Thyroid gland (tissue), 4 donors: ENCODE results near the gene NEU3. TPM values are rescaled to one million over a fixed set of nuclear protein-coding genes. Genes with fewer than 3 reads are reported as not detected.

Source experiments
- DNase-seq, 2 donors: peaks; one replicate each; pipeline ENCODE4 v3.0.0-alpha.2; 2019
- H3K27ac ChIP-seq, 3 donors: fragments of 200-600 bp; sonication (generic); 1 replicate in 2 of 3; 2 replicates in 1 of 3; pipeline ENCODE4 v1.5.1; 2016 to 2019; ENCODE audit warnings: mild to moderate bottlenecking in 1 of 3, moderate library complexity in 1 of 3
- H3K27me3 ChIP-seq: fragments of 200-600 bp; sonication (generic); one replicate; pipeline ENCODE4 v1.5.1; 2019
- H3K36me3 ChIP-seq, 2 donors: fragments of 200-600 bp; sonication (generic); one replicate each; pipeline ENCODE4 v1.5.1; 2016 to 2019
- H3K4me1 ChIP-seq, 2 donors: fragments of 200-600 bp; sonication (generic); one replicate each; pipeline ENCODE4 v1.5.1; 2017 to 2019
- H3K4me3 ChIP-seq, 3 donors: fragments of 200-600 bp; sonication (generic); replicated peaks in 1 of 3; 1 replicate in 2 of 3; 2 replicates in 1 of 3; pipeline ENCODE4 v1.5.1; 2016; ENCODE audit warnings: mild to moderate bottlenecking in 1 of 3
- H3K9me3 ChIP-seq: fragments of 200-600 bp; sonication (generic); one replicate; pipeline ENCODE4 v1.5.1; 2017
- POLR2A ChIP-seq, 2 donors: fragments of 450-650 bp; IDR thresholded peaks; one replicate each; pipeline ENCODE4 v1.6.1; 2017; ENCODE audit warnings: antibody characterized with exemption in 2 of 2, mild to moderate bottlenecking in 2 of 2, moderate library complexity in 1 of 2
- WGBS, 2 donors: methylation state at CpG; one replicate each; pipeline ENCODE4 v1.1.5; 2017; 5-methylcytosine and 5-hydroxymethylcytosine counted together
- intact Hi-C: fragments of 100-400 bp; cut with DNase I; formaldehyde crosslinking; loops from one replicate; pipeline ENCODE4 v1.15.1; 2023
- total RNA-seq, 4 donors: library from RNA; depleted of rRNA; stranded (reverse); fragments of >200 nt; gene quantifications; one replicate each; pipeline ENCODE4 v1.2.3, GENCODE V29; 2016
- TF ChIP-seq, protein P1 (sequence below), 6 experiments: fragments of 200-600 bp in 3 of 6; fragments of 450-650 bp in 3 of 6; sonication (generic) in 3 of 6; IDR thresholded peaks; one replicate each; pipeline ENCODE4 v1.5.1; 2016 to 2019; ENCODE audit warnings: antibody characterized with exemption in 6 of 6, mild to moderate bottlenecking in 2 of 6, inconsistent platforms in 1 of 6, moderate library complexity in 1 of 6

NEU3 gene
- total RNA-seq, 4 donors from 2014 or later, result 8.1 to 13.0 (median 9.2) TPM

DNA sequence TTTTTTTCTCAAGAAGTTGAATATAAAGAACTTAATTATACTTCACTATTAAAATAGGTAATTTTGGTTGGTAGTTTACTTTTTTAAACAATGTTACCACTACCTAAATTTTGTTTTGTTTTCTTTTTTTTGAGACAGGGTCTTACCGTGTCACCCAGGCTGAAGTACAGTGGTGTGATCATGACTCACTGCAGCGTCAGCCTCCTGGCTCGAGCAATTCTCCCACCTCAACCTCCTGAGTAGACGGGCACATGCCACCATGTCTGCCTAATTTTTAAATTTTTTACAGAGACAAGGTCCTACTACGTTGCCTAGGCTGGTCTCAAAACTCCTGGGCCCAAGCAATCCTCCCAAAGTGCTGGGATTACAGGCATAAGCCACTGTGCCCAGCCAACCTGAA lies 22.1 kb upstream of the NEU3 start:
- DNase-seq, result no peak
- intact Hi-C loops, result no loop called here
- no peaks in the 10 kb centered on the region for H3K9me3 ChIP-seq
- no peak overlapping the region for H3K4me3 ChIP-seq
- H3K27me3 ChIP-seq, result no peaks in the 10 kb centered on the region
- peaks cover 2 to 27% of the 10 kb centered on the region in 2 donors for H3K36me3 ChIP-seq
- TF ChIP-seq POLR2A (IDR thresholded peaks at IDR 0.05), result no peak
- TF ChIP-seq, protein P1, sequence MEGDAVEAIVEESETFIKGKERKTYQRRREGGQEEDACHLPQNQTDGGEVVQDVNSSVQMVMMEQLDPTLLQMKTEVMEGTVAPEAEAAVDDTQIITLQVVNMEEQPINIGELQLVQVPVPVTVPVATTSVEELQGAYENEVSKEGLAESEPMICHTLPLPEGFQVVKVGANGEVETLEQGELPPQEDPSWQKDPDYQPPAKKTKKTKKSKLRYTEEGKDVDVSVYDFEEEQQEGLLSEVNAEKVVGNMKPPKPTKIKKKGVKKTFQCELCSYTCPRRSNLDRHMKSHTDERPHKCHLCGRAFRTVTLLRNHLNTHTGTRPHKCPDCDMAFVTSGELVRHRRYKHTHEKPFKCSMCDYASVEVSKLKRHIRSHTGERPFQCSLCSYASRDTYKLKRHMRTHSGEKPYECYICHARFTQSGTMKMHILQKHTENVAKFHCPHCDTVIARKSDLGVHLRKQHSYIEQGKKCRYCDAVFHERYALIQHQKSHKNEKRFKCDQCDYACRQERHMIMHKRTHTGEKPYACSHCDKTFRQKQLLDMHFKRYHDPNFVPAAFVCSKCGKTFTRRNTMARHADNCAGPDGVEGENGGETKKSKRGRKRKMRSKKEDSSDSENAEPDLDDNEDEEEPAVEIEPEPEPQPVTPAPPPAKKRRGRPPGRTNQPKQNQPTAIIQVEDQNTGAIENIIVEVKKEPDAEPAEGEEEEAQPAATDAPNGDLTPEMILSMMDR (IDR thresholded peaks at IDR 0.05), result no peak
- 92 to 94% methylated on average over 5 of the region's 5 CpGs for WGBS, 2 donors
- H3K27ac ChIP-seq, result no peak overlapping the region
- peaks cover 13 to 15% of the 10 kb centered on the region in 2 donors for H3K4me1 ChIP-seq

DNA sequence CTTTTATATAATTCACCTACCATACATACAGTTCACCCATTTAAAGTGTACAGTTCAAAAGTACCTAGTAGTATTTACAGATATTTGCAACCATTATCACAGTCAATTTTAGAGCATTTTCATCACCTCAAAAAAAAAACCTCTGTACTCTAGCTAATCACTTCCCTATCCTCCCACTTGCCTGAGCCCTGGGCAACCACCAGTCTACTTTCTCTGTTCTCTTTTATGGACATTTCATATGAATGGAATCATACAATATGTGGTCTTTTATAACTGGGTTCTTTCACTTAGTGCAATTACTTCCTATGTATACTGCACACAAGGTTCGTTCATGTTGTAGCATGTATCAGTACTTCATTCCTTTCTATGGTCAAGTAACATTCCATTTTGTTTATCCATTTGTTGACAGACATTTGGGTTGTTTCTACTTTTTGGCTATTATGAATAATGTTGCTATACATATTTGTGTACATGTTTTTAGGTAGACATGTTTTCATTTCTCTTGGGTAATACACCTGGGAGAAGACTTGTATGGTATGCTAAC lies 17.8 kb upstream of the NEU3 start:
- intact Hi-C loops, result no loop called here
- WGBS, 2 donors, result 91 to 93% methylated on average over 1 of the region's 1 CpG
- H3K27ac ChIP-seq, result no peak overlapping the region
- no peak overlapping the region for H3K4me3 ChIP-seq
- H3K9me3 ChIP-seq, result no peaks in the 10 kb centered on the region
- peaks cover 8 to 40% of the 10 kb centered on the region in 2 donors for H3K36me3 ChIP-seq
- TF ChIP-seq POLR2A (IDR thresholded peaks at IDR 0.05), result no peak
- TF ChIP-seq, protein P1 (IDR thresholded peaks at IDR 0.05), result no peak
- no peaks in the 10 kb centered on the region for H3K27me3 ChIP-seq
- no peak for DNase-seq
- no peaks in the 10 kb centered on the region for H3K4me1 ChIP-seq

DNA sequence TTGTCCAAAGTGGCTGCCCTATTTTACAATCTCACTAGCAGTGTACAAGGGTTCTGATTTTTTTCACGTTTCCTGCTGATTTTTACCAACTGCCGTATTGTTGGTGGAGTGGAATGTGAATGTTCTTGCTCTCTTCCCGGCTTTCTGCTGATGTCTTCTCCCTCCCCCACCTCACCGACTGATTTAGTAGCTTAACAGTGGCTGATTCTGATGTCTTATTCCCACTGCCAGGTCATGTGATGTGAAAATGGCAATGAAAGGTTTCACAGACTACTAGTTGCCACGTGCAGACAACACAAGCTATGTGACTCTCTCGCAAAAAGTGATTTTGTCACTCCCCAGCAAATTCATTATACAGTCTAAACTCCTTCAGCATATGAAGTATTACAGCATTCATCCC lies 17.3 kb upstream of the NEU3 start:
- H3K9me3 ChIP-seq, result no peaks in the 10 kb centered on the region
- no peak overlapping the region for H3K27ac ChIP-seq
- H3K36me3 ChIP-seq, result peaks cover 8 to 42% of the 10 kb centered on the region in 2 donors
- no peaks in the 10 kb centered on the region for H3K27me3 ChIP-seq
- no peak for TF ChIP-seq POLR2A (IDR thresholded peaks at IDR 0.05)
- intact Hi-C loops, result no loop called here
- no peaks in the 10 kb centered on the region for H3K4me1 ChIP-seq
- WGBS, 2 donors, result 90 to 91% methylated on average over 6 of the region's 6 CpGs
- no peak for DNase-seq
- H3K4me3 ChIP-seq, result no peak overlapping the region

DNA sequence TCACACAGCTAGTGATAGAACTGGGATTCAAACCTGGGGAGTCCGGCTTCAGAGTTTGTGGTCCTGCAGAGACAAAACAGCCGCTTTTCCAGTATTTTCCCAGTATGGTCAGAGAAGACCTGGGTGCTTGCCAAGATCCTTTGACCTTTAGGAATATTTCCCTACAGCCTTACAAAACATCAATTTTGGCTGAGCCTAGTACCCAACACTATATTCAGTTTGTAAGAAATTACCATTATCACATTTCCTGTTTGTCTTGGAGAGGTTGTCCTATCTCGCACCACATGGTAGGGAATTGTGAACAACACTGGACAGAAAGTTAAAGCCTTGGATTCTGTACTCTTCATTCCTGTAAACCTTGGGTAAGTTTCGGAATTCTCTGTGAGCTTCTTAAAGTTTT lies 10.7 kb upstream of the NEU3 start:
- no peaks in the 10 kb centered on the region for H3K27me3 ChIP-seq
- H3K4me1 ChIP-seq, result no peaks in the 10 kb centered on the region
- no peak for DNase-seq
- peaks cover 21 to 28% of the 10 kb centered on the region in 2 donors for H3K36me3 ChIP-seq
- H3K27ac ChIP-seq, result no peak overlapping the region
- TF ChIP-seq, protein P1 (IDR thresholded peaks at IDR 0.05), result no peak
- no peak for TF ChIP-seq POLR2A (IDR thresholded peaks at IDR 0.05)
- no peak overlapping the region for H3K4me3 ChIP-seq
- H3K9me3 ChIP-seq, result no peaks in the 10 kb centered on the region
- 87 to 93% methylated on average over 4 of the region's 4 CpGs for WGBS, 2 donors
- intact Hi-C loops, result no loop called here

DNA sequence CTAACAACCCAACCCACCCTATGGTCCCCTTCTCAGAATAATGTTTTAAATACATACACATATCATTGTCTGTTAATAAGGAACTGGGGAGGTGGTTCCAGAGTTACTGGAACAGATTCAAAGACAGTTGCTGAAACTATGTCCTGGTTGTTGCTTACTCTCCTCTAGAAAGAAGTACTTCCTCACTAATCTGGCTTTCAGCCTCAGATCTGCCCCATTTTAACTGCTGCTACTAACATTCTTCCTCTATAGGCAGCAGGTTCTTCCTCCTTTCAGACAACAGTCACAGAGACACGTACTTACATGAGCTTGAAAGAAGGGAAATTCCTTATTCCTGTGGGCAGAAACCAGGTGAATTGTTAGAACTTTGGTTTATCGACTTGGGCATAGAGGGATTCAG lies 8.1 kb upstream of the NEU3 start:
- no peaks in the 10 kb centered on the region for H3K4me1 ChIP-seq
- H3K27ac ChIP-seq, result no peak overlapping the region
- intact Hi-C loops, result no loop called here
- H3K9me3 ChIP-seq, result no peaks in the 10 kb centered on the region
- no peak overlapping the region for H3K4me3 ChIP-seq
- no peaks in the 10 kb centered on the region for H3K27me3 ChIP-seq
- DNase-seq, result no peak
- TF ChIP-seq, protein P1 (IDR thresholded peaks at IDR 0.05), result no peak
- no peak for TF ChIP-seq POLR2A (IDR thresholded peaks at IDR 0.05)
- WGBS, 2 donors, result 87 to 98% methylated on average over 2 of the region's 2 CpGs
- peaks cover 18 to 21% of the 10 kb centered on the region in 2 donors for H3K36me3 ChIP-seq
